NCI-H1694 (cell line): Measurements from ENCODE around the gene PRPS1.
"Not testable (repeated sequence)": the region's sequence is repeated elsewhere in the genome, so short reads cannot be mapped to it uniquely, and the experiment has no call there.

Source experiments
- DNase-seq: peaks from one replicate; lab custom pipeline; 2025; lab: John Stamatoyannopoulos, UW

Gene PRPS1

DNA sequence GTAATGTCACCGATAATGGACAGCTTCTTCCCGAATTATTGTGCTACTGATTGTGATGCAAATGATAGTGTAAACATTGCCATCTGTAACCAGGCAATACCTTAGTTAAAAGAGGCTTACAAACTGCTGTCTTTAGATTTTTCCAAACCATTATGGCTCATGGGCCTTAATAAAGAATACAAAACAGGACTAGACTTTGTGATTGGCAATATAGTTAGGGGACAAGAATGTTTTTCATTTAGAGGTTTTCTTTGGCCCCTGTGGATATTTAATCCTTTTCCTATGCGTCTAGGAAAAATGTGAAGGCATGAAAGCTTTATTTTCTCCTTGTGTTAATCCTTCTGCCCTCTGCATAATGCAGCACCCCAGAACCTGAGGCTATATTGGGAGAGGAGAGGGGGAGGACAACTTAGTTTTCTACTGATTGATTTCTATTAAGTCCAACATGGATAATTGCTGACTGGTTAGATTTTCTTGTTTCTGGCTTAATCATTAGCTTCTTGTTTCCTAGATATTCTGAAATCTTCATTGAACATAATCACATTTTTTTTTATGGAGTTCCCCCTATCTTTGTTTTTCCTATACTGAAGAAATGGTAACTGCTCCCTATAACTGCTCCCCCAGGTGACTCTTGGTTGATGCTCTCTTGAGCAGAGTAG, 1.9 kb downstream of the PRPS1 start:
- DNase-seq = no peak

DNA sequence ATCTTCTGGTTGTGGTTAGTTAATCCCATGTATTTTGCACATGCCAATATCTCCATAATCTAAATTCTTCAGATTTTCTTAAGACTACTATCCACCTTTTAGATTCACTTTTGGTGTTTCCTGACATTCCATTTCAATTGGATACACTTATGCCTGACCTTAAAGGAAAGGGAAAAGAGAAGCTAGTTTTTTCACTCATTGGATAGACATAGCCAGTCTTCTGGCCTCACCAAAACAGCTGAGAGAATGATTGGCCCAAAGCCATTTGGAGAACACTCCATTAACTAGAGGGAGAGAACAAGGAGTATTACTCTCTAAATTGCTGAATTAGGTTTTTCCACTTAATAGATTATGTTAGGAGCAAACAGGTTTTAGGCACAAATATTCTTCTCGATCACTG, 4.0 kb downstream of the PRPS1 start:
- DNase-seq = no peak

DNA sequence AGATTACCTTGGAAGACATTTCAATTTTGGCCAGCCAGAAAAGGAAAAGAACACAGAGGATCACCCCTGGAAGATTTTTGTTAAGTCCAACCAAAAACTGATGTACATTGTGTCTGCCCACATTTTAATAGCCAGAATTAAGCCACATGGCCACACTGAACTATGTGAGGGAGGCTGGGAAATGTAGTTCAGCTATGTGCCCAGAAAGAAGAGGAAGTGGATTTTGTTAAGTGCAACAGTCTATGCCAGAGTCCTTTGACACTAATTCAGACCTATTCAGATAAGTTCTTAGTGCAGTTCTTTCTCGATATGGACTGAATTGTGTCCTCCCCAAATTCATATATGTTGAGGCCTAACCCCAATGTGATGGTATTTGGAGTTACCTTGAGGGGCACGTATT, 18.4 kb downstream of the PRPS1 start:
- DNase-seq = no peak

DNA sequence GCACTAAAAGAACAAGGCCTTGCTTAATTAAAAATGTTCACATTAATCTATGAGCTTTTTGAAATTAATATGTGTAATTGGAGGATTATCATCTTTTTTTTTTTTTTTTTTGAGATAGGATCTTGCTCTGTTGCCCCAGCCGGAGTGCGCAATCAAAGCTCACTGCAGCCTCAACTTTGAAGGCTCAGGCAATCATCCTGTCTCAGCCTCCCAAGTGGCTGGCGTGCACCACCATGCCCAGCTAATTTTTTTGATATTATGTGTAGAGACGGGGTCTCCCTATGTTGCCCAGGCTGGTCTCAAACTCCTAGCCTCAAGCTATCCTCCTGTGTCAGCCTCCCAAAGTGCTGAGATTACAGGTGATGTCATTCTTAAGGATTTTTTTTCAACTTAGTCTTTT, 20.0 kb downstream of the PRPS1 start:
- no peak for DNase-seq

DNA sequence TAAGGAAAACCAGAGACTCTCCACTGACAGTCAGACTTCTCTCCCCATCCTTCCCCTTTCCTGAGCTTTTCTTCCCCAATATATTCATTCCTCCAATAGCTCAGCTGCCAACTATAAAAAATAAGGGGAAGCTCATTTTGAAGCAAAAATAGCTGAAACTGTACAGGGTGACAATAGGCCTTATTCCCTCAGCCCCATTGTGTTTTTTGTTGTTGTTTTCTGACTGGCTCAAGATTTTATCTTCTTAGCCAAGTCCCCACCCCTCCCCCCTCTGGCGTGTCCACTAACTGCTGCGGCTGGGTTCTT, 26.2 kb downstream of the PRPS1 start:
- no peak for DNase-seq

DNA sequence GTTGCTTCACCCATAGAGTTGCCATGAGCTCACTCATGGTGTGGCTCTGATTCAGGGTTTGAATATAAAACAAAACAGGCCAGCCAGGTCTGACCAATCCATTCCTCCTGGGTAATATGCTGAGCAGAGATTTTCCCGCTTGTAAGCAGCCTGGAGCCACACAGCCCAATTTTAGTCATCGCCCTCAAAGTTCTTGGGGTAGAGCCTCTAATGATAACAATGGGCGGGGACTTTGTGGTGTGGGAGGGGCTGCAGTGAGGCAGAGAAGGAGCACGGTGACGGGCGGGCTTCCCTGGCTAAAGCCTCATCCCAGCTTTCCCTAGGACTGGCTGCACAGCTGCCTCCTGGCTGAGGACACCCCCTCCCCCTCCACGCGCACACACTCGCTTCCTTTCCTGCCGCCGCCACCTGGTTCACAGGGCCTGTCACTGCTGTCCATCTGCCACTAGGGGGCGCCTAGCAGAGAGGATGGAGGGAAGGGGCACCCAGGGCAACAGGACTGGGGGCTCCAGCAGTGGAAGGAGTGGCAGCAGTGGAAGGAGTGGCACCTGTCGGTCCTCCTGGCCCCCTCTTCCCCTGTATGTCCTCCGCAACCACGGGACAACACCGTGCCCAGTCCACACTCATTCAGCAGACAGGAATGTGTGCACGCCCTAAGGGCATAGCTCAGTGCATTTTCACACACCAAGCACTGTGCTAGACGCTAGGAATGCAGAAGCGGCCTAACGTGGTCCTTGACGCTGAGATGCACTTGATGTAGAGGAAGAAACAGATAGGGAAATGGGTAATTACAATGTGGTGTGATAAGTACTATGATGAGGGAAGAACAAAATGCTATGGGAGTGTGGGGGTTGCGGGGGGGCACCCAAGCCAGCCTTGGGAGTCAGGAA, 26.8 kb downstream of the PRPS1 start:
- DNase-seq = no peak

DNA sequence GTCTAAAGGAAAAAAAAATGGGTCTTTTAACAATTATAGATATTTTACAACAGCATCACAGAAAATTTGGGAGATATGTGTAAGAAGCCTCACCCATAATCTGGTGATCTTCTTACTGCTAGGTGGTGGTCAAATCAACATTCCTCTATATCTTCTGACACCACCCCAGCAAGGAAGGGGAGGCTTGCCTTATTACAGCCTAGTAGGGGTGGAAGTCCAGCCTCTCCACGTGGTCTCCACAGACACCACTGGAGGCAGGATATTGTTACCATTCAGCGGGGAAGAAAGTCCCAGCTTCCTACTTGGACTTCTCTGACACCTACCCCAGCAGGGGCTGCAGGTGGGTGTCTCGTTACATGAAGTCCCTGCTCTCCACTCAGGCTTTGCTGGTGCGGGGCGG, 28.7 kb downstream of the PRPS1 start:
- no peak for DNase-seq

DNA sequence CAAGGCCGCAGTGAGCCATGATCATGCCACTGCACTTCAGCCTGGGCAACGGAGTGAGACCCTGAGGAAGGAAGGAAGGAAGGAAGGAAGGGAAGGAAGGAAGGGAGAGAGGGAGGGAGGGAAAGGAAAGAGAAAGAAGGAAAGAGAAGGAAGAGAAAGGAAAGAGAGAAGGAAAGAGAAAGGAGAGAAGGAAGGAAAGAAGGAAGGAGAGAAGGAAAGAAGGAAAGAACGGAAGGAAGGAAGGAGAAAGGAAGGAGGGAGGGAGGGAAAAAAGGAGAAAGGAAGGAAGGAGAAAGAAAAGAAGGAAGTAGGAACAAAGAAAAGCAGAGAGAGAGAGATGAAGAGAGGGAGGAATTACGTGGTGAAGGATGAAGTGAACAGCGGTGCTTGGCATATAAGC, 30.4 kb downstream of the PRPS1 start:
- DNase-seq = no peak

DNA sequence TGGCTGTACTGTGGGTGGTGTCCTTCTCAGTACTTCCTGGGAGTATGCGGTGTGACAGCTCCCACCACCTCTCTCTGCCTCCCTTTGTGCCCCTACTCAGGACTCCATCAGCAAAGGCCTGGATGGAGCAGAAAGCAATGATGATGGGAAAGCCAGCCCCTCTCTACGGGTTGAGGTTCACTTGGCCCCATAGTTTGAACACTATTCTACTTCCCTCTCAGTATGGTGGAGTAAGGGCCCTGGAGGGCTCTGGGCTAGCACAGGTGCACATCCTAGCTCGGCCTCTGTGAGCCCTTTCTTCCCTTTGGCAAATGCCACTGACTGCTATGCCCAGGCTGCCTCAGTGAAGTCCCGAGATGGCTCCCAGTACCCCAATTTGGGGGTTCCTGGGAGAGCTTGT, 31.0 kb downstream of the PRPS1 start:
- no peak for DNase-seq

DNA sequence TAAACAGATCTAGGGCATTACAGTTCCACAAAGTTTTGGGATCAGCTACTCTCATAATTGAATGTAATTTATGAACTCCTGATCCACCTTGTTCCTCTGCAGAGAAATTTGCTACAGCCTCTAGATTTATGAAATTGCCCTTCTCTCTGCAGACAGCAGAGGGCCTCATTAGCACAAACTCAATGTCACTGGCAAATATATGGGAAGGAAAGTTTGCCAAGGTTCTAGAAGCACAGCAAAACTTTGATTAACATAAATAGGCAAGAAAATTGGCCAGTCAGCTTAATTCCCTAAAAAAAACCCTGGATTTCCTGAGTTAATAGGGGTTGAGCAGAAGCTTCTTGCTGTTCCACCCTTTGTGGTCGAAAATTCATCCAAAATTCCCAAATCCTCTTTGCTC, 31.5 kb downstream of the PRPS1 start:
- peak; percentile 30 for DNase-seq

DNA sequence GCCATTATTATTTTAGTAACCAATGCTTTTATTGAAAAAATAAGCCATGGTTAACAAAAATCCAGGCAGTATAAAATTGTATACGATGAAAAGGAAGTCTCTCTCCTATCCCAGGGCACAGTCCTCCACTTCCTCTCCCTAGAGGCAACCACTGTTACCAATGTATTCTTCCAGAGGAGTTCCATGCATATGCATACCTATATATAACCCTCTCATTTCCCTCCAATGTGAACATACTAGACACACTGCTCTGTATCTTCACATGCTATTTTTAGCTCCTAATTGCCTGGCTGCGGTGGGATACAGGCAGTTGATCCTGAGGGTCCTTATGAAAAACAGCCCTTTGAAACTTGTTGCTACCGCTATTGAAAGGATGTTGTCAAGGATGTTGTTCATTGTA, 33.8 kb downstream of the PRPS1 start:
- no peak for DNase-seq

DNA sequence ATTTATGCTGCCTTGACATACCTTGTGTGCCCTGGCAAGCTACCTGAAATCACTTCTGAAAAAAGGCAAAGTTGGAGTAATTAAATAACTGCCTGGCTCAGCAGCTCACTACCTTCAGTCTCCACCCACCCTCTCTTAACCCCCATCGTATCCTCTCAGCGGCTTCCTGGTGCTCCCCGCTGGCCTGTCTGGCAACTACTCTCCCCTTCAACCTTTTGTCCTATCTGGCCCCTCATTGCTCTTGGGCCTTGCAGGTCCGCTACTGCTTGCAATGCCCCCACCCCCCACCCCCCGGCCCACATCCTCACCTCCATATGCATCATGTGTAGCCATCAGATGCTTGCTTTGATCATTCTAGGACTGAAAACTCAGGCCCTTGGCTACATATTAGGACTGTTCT, 34.5 kb downstream of the PRPS1 start:
- DNase-seq = no peak

DNA sequence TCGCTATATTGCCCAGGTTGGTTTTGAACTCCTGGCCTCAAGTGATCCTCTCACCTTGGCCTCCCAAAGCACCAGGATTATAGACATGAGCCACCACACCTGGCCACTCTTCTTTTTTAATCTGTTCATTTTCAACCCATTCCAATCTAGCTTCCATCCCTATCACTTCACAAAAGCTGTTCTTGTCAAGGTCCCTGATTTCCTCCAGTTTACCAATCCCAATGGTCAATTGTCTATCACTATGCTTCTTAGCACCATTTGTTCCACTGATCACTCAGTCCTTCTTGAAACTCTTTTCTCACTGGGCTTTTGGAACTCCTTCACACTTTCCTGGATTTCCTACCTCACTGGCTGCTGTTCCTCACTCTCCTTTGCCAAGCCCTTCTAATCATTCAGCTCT, 38.6 kb downstream of the PRPS1 start:
- DNase-seq = no peak

DNA sequence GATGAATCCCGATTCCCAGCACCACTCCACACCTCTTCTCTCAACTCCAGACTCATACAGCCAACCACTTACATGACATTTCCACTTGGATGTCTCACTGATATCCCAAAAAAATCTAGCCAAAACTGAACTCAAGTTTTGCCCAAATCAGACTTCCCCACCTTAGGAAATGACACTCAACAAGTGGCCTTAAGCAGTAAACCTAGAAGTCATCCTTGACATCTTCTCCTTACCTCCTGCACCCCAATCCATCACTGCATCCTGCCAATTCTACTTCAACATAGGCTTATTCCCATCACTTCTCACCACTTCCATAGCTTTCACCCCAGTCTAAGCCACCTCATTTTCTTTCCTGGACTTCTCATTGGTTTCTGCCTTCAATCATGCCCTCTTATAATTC, 39.1 kb downstream of the PRPS1 start:
- DNase-seq = no peak

DNA sequence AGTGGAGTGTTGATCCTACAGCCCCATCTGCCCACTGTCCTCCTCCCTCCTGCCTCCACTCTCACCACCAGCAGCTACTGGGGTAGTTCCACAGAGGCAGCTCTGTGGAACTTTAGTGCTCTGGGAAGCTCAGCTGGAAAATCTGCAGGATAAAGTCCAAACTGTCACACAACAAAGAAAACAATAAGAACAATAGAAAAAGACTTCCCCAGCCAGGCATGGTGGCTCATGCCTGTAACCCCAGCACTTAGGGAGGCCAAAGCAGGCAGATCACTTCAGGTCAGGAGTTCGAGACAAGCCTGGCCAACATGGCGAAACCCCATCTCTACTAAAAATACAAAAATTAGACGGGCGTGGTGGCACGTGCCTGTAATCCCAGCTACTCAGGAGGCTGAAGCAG, 40.4 kb downstream of the PRPS1 start:
- not testable (repeated sequence) for DNase-seq

DNA sequence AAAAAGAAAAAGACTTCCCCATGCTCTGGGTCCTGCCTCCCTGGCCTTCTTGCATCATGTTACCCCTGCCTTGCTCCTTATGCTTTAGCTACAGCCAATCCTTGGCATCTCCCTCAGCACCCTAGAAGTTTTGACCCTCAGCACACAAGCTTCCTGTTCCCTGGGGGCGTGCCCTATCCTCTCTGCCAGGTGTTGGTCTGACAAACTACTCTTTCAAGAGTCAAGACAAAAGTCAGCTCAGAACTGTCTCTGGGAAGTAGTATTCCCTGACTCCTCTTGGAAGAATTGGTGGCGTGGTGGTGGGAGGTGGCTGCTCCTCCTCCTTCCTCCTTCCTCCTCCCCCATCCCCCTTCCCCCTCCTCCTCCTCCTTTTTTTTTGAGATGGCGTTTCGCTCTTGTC, 41.0 kb downstream of the PRPS1 start:
- DNase-seq = no peak

DNA sequence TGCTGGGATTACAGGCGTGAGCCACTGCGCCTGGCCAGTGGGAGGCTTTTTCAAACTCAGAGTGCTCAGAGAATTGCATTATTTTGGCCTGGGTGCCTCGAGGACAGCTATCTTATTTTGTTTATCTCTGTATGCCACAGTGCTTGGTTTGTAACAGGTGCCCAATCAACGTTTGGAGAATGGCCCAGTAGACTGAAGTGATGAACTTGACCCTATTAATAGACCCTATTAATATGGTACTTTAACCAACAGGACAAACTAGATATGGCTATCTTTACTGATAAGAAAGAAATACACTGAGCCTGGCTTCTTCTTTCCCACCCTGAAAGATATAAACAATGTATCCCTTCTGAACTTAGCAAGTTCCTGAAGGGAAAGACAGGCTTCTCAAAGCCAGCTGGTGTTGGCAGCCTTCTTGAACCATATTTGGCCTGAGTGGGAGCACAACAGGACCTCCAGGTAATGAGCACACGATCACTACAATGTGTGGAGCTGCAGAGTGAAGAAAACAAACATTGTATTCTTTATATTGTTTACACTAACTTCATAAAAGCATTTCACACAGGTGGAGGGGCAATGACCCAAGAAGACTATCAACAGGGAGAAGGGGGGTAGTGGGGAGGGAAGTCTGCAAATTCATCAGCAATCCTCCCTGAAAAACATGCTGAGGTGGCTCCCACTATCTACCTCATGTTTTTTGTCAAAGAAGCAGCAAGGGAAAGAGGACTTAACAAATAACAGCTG, 41.7 kb downstream of the PRPS1 start:
- no peak for DNase-seq

DNA sequence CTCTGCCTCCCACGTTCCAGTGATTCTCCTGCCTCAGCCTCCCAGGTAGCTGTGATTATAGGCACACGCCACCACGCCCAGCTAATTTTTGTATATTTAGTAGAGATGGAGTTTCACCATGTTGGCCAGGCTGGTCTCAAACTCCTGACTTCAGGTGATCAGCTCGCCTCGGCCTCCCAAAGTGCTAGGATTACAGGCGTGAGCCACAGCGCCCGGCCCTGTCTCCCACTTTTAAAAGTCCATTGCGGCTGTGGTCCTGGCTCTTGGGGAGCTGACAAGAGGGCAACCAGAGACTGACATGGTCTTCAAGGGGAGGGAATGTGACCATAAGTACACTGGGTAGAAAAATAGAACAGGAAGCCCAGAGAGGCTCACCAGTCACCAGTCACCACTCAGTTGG, 42.9 kb downstream of the PRPS1 start:
- DNase-seq = not testable (repeated sequence)

DNA sequence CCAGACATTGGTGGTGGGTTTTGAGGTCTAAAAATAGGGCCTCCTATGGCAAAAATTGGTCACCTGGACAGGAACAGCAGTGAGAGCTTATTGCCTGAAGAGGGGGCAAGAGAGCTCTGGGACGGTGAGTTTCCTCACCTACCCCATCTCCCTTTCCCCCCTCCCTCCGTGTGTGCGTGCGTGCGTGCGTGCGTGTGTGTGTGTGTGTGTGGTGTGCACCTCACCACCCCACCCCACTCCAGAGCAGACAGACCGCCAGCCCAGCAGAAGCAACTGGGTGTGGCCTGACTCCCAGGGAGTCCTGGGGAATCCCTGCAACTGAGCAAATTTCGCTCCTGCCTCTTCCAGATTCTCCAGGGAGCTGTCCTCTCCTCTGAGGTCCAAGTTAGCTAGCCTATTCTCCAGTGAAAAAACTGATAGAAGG, 44.7 kb downstream of the PRPS1 start:
- peak; percentile 88 for DNase-seq

DNA sequence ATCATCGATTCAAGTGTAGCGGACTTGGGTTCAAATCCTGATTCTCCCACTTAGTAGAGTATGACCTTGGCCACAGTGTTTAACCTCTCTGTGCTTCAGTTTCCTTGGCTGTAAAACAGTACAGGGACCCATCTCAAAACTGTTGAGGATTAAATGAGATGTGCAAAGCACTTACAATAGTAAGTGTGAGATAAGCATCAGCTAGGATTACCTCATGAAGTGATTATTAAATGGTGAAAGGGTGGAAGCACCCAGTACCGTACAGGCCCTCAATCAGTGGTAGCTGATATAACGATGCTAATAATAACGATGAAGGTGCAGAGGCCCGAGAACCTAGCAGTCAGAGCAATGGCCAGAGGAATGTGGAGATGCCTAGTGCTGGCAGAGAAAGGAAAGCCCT, 45.1 kb downstream of the PRPS1 start:
- no peak for DNase-seq

DNA sequence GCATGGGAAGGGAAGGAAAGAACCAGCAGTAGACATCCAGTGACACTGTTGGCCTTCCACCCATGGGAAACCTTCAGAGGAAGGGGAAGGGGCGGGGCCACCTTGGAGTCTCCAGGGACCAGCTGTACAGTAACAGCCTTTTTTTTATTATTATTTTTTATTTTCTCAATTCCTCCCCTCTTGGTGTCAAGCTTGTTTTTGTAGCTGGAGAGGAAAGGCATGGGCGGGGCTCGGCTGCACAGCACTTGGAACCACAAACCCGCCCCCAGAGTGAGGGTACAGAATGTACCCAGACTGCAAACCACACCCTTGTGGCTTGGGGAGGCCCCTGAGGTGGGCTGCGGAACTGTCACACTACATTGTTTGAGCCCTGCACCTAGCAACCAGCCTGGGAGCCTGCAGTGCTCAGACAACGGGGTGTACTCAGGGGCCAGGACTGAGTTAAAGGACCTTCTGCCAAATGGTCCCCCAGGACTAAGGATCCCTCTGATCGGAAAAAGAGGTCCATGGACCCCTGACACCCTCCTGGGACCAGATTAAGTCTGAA, 45.7 kb downstream of the PRPS1 start:
- peak; percentile 50 for DNase-seq

DNA sequence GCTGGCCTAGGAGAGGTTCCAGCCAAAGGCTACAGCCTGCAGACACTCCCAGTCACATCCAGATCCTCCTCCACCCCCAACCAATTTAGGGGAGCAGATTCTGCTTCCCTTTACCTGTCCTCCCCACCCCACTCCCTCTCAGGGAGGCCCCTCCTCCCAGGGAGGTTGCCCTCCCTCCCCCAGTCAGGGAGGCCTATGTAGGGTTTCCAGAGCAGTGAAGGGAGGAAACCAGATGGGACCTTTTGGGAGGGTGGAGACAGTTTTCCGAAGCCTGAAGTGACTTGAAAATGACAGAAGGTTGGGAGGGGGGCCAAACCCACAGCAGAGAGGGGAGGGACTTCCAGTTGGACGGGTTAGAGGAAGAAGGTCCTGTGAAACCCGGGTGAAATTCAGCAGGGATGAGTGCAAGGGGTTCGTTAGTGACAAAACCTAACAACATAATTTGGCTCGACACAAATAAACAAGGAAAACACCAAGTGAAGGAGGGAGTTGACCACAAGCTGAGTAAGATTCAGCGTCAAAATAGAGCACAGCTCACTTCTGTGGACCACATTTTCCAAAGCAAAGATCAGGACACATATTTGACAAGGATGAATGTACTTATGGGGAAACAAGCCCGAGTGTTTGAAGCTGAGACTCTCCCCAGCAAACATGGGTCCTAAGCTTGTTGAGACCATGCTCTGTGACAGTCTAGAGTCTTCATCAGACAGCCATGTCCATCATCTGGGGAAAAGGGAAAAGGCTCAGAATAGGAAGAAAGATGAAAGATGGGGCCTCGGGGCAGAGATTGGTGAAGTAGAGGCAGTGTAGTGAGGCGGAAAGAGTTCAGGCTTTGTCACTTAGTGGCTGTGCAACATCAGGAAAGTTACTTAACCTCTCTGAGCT, 46.4 kb downstream of the PRPS1 start:
- DNase-seq = peak; percentile 77
